ENCODE data around the gene RNF26.

Gene RNF26

DNA sequence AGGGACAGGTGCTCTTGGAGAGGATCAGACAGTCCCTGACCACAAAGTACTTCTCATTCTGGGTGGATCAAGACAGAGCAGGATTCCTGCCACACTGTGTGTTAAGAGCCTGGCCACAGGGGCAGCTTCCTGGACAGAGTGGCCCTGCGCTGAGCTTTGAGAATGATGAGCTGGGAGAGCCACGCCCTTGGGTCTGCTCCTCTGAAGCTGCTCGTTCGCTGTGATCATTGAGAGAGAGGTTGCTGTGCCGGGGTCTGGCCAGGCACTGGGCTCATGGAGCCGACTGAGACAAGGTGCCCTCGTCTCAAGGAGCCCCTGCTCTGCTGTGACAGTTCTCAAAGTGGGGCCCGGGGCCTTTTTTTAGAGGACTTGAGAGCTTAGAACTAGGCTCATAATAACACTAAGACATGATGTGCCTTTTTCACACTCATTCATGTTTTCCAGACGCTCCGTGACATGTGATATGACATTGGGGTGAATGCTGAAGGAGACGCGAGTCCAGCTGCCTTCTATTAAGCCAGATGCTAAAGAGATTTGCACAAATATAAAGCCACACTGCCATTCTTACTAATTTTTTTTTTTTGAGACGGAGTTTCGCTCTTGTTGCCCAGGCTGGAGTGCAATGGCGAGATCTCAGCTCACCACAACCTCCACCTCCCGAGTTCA lies 13.7 kb downstream of the RNF26 start:
- no peak for DNase-seq

DNA sequence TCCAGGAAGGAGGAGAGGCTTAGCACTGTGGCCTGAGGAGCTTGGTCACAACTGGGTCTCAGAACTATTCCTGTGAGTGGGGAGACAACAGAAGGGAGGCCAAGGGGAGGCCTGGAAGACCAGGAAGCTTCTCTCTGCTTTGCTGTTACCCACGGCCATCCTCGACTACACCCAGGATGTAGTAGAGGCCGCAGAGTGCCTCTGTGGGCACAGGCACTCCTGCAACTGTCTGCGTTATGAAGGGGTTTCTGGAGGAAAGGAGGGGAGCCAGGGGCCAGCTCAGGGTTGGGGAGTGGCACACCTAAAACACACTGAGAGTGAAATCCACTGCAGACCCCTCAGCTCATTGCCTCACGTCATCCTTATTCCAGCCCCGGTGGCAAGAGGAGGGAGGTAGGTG lies 16.0 kb downstream of the RNF26 start:
- no peak for DNase-seq

GRCh38 chr11:119351232-119351631 lies 16.9 kb downstream of the RNF26 start:
- no peak for DNase-seq

- DNase-seq, result peak in 7 of 56 donors; percentile 27 to 48 (median 43)
These were observed 18.5 kb downstream of the RNF26 start for GRCh38 chr11:119352857-119353260.

GRCh38 chr11:119355091-119355843 lies 20.9 kb downstream of the RNF26 start:
- no peak for DNase-seq

GRCh38 chr11:119356349-119357031 lies 22.2 kb downstream of the RNF26 start:
- peak in 44 of 56 donors; percentile 24 to 81 (median 61) for DNase-seq

DNA sequence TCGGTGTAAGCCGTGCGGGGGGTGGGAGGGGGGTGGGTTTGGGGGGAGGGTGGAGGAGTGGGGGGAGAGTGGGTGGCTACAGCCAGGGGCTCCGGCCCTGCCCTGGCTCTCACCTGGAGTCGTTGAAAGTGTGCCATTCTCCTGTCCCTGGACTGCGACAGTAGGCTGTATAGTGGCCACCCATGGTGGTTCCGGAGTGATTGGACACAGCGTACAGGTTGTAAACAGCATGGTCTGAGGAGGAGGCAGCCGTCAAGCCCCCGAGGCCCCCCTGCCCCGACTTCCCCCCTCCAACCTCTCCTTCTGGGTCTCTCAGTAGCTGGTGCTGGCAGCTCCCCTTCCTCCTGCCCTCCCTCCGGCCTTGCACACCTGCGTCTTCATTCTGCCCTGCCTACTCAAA lies 22.7 kb downstream of the RNF26 start:
- DNase-seq, result no peak

- no peak for DNase-seq
These were observed 25.3 kb downstream of the RNF26 start for GRCh38 chr11:119359365-119360214.

DNA sequence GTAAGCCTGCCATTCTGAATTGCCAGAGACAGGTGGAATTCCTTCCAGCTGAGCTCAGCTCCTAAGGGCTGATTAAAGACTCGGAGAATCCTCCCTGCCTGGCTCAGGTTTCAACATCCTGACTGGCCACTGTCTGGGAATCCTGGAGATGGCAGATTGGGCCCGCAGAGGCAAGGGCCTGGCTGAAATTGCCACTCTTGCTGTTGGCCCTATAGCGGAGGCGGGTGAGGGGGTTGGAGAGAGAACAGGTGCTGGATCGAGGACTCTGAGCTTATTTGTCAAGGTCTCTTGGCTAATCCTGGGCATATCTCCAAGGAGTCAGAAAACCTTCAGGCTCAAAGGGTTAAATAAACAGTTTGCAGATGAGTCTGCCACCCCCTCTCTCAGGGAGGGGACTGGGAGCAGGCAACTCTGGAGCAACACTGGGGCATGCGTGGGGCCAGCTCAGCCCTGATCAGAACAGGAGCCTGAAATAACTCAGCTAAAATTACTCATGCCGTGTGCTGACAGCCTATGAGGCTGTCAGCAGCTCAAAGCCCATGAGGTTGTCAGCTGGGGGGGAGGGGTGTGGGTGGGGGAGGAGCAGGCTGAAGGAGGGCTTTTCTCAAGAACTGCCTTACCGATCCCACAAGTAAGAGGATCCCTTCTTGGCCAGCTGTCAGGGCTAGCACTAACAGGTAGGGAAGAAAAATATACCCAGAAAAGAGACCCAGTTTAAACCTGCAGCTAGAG lies 26.9 kb downstream of the RNF26 start:
- peak in 40 of 56 donors; percentile 29 to 86 (median 59) for DNase-seq

- peak in 4 of 56 donors; percentile 25 to 40 (median 38) for DNase-seq
These were observed 27.8 kb downstream of the RNF26 start for GRCh38 chr11:119361941-119362725.

DNA sequence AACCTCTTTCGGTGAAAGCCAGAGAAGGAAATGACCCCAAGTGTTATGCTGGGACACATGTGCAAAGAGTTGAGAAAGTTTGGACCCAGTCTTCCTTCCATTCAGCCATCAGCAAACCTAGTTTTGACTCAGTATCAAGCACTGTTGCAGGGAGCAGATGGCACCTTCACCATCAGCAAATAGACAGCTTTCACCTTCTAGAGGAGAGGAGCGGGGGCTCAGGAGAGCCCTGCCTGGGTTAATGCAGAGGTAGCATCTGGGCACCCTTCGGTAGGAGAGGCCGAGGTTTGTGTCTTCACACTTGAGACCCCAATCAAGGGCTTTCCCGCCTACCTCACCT lies 28.4 kb downstream of the RNF26 start:
- no peak for DNase-seq

GRCh38 chr11:119363081-119363850 lies 28.9 kb downstream of the RNF26 start:
- DNase-seq, result peak in 4 of 56 donors; percentile 25 to 59 (median 34)

GRCh38 chr11:119363851-119364590 lies 29.7 kb downstream of the RNF26 start:
- DNase-seq, result peak in 42 of 56 donors; percentile 25 to 84 (median 60)

- DNase-seq, result peak in 6 of 56 donors; percentile 26 to 46 (median 30)
These were observed 30.8 kb downstream of the RNF26 start for GRCh38 chr11:119365071-119365591.

DNA sequence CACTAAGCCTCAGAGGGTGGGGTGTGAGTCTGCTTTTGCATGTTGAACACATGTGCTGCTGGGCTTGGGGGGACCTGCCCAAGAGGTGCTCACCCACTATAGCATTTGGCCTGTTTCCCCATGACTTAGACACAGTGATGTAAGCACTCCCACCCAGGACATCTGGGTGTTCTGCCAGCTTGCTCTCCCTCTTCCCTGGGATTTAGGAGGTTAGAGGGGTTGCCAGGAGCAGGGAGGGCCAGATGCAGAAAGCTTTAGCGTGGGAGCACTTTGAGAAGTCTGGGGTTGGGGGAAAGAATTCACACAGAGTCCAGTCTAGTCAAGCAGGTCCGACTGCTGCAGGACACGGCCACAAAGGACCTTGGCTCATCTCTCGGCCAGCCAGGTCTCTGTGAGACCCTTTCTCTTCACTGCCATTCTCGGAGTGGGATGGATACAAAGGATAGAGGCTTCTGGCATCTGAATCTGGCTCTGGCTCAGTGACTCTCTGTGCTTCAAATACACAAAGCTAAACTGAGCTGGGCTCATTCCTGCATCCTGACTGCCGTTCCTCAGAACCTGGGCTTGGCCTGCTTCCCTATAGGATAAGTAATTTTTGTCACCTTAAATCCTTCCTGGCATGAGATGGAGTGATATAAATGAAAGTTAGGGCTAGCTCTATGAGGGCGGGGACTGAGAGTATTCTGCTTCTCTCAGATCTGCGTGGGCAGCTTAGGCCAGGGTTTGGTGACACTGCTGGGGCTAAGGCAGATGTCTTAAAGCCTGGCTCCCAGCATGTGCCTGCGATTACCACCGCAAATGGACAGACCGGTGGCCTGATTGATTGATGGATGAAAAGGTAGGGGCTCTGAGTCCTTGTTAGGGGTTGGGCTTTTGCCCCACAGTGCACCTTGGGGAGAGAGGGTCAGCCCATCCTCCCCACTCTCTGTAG lies 32.6 kb downstream of the RNF26 start:
- peak in 2 of 56 donors; percentile 17 to 19 for DNase-seq

DNA sequence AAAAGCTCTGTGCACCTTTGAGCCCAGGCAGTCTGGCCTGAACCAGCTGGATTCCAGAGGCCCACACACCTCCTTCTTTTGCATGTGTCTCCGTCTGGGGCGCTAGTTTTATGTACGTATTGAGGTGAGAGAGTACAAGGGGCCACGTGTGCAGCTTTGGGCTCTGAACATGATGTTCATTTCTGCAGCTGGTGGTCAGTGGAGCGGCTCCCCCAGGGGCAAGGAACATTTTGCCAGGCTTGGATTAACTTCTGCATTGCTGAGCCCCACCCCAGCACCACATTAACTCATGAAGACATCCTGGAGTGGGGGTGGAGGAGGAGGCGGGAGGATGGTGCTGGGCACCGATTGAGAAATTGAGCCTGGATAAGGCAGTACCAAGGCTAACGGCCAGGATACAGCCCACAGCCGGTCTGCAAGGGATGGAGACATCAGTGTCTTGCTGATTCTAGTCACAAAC lies 33.4 kb downstream of the RNF26 start:
- no peak for DNase-seq
